Activated CD4-positive, alpha-beta T cell treated with anti-CD3 and anti-CD28 coated beads for 36 hours (primary cell): ENCODE data around the gene PSMD8. TPM values are rescaled to one million over a fixed set of nuclear protein-coding genes. Genes with fewer than 3 reads are reported as not detected.
"Not testable (repeated sequence)": the region's sequence is repeated elsewhere in the genome, so short reads cannot be mapped to it uniquely, and the experiment has no call there.

Experiments used
- ATAC-seq: fragments of 200-7000 bp; cut with Tn5 transposase; one replicate; pipeline ENCODE4 v1.10.0; 2021; ENCODE audit warnings: mild to moderate bottlenecking, moderate library complexity
- CTCF ChIA-PET: fragments of 350-600 bp; sonication (Branson Sonifier 250); formaldehyde crosslinking; loops from one replicate; lab custom pipeline; 2021; ENCODE audit warnings: antibody characterized with exemption; lab: Charles Lee
- POLR2A ChIA-PET: fragments of 350-600 bp; sonication (Branson Sonifier 250); formaldehyde crosslinking; loops from one replicate; lab custom pipeline; 2021; ENCODE audit warnings: antibody characterized with exemption, inconsistent platforms; lab: Charles Lee
- DNase-seq: peaks from one replicate; pipeline ENCODE4 v3.0.0-alpha.2; 2020
- H3K27ac Mint-ChIP-seq: one replicate; pipeline ENCODE4 v1.8.0; 2021; ENCODE audit warnings: mixed read lengths
- H3K27me3 Mint-ChIP-seq: one replicate; pipeline ENCODE4 v1.8.0; 2021; ENCODE audit warnings: mixed read lengths
- H3K36me3 Mint-ChIP-seq: one replicate; pipeline ENCODE4 v1.8.0; 2021; ENCODE audit warnings: low read depth, mixed read lengths
- H3K4me1 Mint-ChIP-seq: one replicate; pipeline ENCODE4 v1.8.0; 2021; ENCODE audit warnings: mixed read lengths
- H3K4me3 Mint-ChIP-seq: one replicate; pipeline ENCODE4 v1.8.0; 2021; ENCODE audit warnings: mild to moderate bottlenecking, moderate library complexity, mixed read lengths
- H3K9me3 Mint-ChIP-seq: one replicate; pipeline ENCODE4 v1.8.0; 2021; ENCODE audit warnings: low read depth, mixed read lengths
- intact Hi-C, 2 experiments: fragments of 100-400 bp; cut with DNase I in 1 of 2; cut with micrococcal nuclease in 1 of 2; formaldehyde crosslinking; loops; one replicate each; pipeline versions ENCODE4 v1.14.2 to v1.15.1; 2022 to 2024; cut with DNase I, micrococcal nuclease
- total RNA-seq, 2 experiments: library from RNA; stranded (reverse); gene quantifications; one replicate each; pipeline ENCODE4 v1.2.3, GENCODE V29; 2021

The PSMD8 gene
- total RNA-seq, 2 experiments from 2014 or later, result 219 to 275 TPM

DNA sequence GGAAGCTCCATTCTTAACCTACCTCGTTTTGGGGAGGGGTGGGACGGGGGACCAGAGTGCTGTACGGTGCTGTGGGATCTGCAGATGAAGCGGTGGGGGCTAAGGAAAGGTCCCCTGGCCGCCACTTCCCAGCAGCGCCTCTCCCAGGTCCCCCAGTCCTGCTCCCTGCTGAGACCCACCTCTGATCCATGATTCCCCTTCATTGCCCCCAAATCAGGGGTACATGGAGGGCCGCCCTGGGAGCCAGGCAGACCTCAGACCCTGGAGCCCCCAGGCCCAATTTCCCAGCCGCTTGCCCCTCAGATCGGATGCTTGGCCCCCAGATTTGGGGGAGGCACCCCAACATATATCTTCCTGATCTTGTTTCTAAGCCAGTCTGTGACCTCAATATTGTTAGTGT lies 24.7 kb downstream of the PSMD8 start:
- DNase-seq, result no peak
- H3K4me3 Mint-ChIP-seq, result no peak overlapping the region
- no peak for ATAC-seq
- ChIA-PET POLR2A (no interaction called here), CTCF (no interaction called here)
- intact Hi-C loops, result no loop called here
- H3K27me3 Mint-ChIP-seq, result peaks cover under 1% of the 10 kb centered on the region
- peaks cover 5% of the 10 kb centered on the region for H3K36me3 Mint-ChIP-seq
- H3K27ac Mint-ChIP-seq, result no peak overlapping the region
- H3K9me3 Mint-ChIP-seq, result no peaks in the 10 kb centered on the region
- peaks cover 23% of the 10 kb centered on the region for H3K4me1 Mint-ChIP-seq

DNA sequence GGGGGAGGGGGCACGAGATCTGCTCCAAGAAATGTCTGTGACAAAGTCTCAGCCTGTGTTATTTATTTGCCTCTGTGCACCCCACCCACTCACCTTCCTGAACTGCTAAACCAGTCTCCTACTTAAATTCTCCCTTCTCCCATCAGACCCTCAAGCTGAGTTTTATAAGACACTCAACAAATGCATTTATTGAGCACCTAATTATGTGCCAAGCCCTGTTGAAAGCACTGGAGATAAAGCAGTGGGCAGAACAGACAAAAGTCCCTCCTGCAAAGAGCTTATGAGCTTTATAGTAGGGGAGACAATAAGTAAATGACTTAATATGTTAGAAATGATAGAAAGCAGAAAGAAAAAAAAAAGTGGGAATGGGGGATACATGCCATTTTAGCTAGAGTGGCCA lies 25.2 kb downstream of the PSMD8 start:
- Mint-ChIP-seq H3K36me3 (peaks cover 5% of the 10 kb centered on the region), H3K27ac (no peak overlapping the region), H3K4me3 (no peak overlapping the region), H3K9me3 (no peaks in the 10 kb centered on the region), H3K27me3 (no peaks in the 10 kb centered on the region), H3K4me1 (peaks cover 22% of the 10 kb centered on the region)
- CTCF ChIA-PET, result interaction anchor here (0.9 kb wide), 1 partner anchor 12 kb away, joined by 3 read pairs; the partner anchor contains the start of gene GGN
- intact Hi-C loops, result no loop called here
- POLR2A ChIA-PET, result no interaction called here
- no peak for ATAC-seq
- no peak for DNase-seq

DNA sequence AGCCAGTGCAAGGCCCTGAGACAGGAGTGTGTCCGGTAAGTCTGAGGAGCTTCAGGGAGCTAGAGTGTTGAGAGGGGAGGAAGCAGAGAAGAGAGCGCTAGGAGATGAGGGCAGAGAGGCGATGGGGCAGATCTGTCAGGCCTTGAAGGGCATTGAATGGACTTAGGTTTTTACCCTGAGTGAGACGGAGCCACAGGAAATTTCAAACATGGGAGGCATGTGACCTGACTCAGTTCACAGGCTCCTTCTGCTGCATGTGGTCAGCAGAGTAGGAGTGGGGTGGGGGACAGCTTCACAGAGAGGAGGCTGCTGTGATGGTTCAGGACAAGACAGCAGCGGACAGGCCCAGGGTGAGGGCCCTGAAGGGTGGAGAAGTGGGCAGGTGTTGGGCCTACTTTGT lies 26.0 kb downstream of the PSMD8 start:
- ATAC-seq (no peak), DNase-seq (no peak)
- Mint-ChIP-seq H3K9me3 (no peaks in the 10 kb centered on the region), H3K27me3 (no peaks in the 10 kb centered on the region), H3K4me3 (no peak overlapping the region), H3K4me1 (peaks cover 22% of the 10 kb centered on the region), H3K36me3 (peaks cover 12% of the 10 kb centered on the region), H3K27ac (no peak overlapping the region)
- ChIA-PET CTCF (interaction anchor here (0.9 kb wide), 1 partner anchor 13 kb away, joined by 3 read pairs; the partner anchor contains the start of gene GGN), POLR2A (no interaction called here)
- intact Hi-C loops, result loop anchor here (5.0 kb wide), 3 partner anchors 217 to 487 kb away; partner anchors contain the start of genes EIF3K (in 1 of the 2) and MAP4K1 (in 1 of the 2)

DNA sequence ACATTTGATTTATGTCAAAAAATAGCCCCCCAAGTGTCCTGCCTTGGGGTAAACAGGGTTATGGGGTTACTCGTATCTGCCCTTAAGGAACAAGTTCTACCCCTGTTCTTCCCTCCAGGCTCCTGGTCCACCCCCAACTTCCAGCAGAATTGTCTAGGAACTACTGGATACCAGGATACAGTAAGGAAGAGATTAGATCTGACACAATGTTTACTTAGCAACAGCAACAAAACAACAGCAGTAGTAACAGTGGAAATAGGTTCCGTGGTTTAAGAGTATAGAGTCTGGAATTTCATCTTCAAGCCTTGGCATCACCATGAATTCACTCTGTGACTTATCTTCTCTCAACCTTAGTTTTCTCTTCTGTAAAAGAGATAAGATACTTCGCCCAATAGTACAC lies 26.8 kb downstream of the PSMD8 start:
- H3K36me3 Mint-ChIP-seq, result peaks cover 13% of the 10 kb centered on the region
- H3K27me3 Mint-ChIP-seq, result no peaks in the 10 kb centered on the region
- DNase-seq, result no peak
- H3K4me3 Mint-ChIP-seq, result no peak overlapping the region
- no peak for ATAC-seq
- H3K9me3 Mint-ChIP-seq, result no peaks in the 10 kb centered on the region
- peaks cover 23% of the 10 kb centered on the region for H3K4me1 Mint-ChIP-seq
- H3K27ac Mint-ChIP-seq, result no peak overlapping the region
- POLR2A ChIA-PET, result no interaction called here
- CTCF ChIA-PET, result no interaction called here
- intact Hi-C loops, result loop anchor here (5.0 kb wide), 3 partner anchors 216 to 486 kb away; partner anchors contain the start of genes EIF3K (in 1 of the 2) and MAP4K1 (in 1 of the 2)

DNA sequence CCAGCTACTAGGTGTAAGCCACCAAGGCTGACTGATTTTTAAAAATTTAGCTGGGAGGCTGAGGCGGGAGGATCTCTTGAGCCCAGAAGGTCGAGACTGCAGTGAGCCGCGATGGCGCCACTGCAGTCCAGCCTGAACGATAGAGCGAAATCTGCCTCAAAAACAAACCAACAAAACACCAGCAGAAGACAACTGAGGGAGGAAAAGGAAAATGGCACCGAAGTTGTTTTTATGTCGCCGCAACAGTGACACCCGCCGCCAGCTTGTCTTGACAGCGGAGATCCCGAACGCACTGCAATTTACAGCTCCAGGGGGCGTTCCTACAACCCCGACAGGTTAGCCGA lies 28.2 kb downstream of the PSMD8 start:
- ChIA-PET CTCF (interaction anchor here (0.6 to 3.1 kb wide), 49 partner anchors 9 to 550 kb away, joined by 3 to 30 read pairs (median 4); partner anchors contain the start of genes ACTN4, CATSPERG, ECH1 and EIF3K), POLR2A (interaction anchor here (0.8 to 1.8 kb wide), 7 partner anchors 9 to 232 kb away, joined by 3 to 9 read pairs (median 3); partner anchors contain the start of genes EIF3K, GGN and PSMD8)
- intact Hi-C loops, result loop anchor here (2.0 to 5.0 kb wide), 5 partner anchors 28 to 485 kb away; partner anchors contain the start of genes EIF3K (in 1 of the 2), MAP4K1 (in 1 of the 2) and PSMD8 (in 1 of the 2)
- H3K27ac Mint-ChIP-seq, result peak overlapping the region; percentile 58
- no peaks in the 10 kb centered on the region for H3K9me3 Mint-ChIP-seq
- H3K36me3 Mint-ChIP-seq, result peaks cover 11% of the 10 kb centered on the region
- ATAC-seq (peak; percentile 3), DNase-seq (no peak)
- no peaks in the 10 kb centered on the region for H3K27me3 Mint-ChIP-seq
- H3K4me3 Mint-ChIP-seq, result peak overlapping the region; percentile 84
- H3K4me1 Mint-ChIP-seq, result peaks cover 16% of the 10 kb centered on the region

DNA sequence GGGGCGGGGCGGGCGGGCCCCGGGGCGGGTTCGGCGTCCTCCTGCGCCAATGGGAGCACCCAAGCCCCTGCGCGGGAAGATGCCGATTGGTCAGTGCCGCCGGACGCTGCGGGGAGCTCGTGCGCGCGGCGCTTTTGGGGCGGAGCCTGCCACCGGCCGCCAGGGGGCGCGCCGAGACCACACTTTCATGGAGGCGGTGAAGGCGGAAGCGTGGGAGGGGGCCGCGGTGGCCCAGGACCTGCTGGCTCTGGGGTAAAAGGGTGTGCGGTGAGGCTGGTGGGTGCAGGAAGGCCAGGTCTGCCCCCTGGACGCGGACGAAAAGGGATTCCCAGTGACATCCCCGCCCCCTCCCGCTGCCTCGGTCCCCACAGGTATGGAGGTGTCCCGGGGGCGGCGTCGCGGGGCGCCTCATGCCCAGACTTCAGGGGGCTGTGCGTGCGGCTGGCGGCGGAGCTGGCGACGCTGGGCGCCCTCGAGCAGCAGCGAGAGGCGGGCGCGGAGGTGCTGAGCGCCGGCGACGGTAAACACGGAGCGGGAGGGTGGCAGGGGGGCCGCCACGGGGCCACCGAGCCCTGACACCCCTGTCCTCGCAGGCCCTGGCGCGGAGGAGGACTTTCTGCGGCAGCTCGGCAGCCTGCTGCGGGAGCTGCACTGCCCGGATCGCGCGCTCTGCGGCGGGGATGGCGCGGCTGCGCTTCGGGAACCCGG lies 28.8 kb downstream of the PSMD8 start, which contains the start of gene FAM98C:
FAM98C (plus strand) TSS at position 127 of the 708 bp plus-strand sequence; CDS start at position 188, 61 bp downstream.
- peak within 1 kb of the TSS; percentile 85 for H3K27ac Mint-ChIP-seq
- CTCF ChIA-PET, result interaction anchor here (0.5 to 3.1 kb wide), 53 partner anchors 8 to 549 kb away, joined by 3 to 30 read pairs (median 4); partner anchors contain the start of genes ACTN4, CATSPERG, ECH1 and EIF3K
- POLR2A ChIA-PET, result interaction anchor here (0.7 to 1.8 kb wide), 10 partner anchors 9 to 528 kb away, joined by 3 to 9 read pairs (median 3); partner anchors contain the start of genes EIF3K, GGN, MRPS12 and PSMD8
- intact Hi-C loops, result loop anchor here (1.0 to 5.0 kb wide), 17 partner anchors 15 to 527 kb away; partner anchors contain the start of genes MRPS12 (in 2 of the 2), PSMD8 (in 2 of the 2), SARS2 (in 2 of the 2) and EIF3K (in 1 of the 2)
- DNase-seq (peak; percentile 99), ATAC-seq (peak; percentile 99)
- peaks cover 14% of the 10 kb centered on the region for H3K36me3 Mint-ChIP-seq
- no peaks in the 10 kb centered on the region for H3K27me3 Mint-ChIP-seq
- no peaks in the 10 kb centered on the region for H3K9me3 Mint-ChIP-seq
- peaks cover 16% of the 10 kb centered on the region for H3K4me1 Mint-ChIP-seq
- H3K4me3 Mint-ChIP-seq, result peak within 1 kb of the TSS; percentile 84

DNA sequence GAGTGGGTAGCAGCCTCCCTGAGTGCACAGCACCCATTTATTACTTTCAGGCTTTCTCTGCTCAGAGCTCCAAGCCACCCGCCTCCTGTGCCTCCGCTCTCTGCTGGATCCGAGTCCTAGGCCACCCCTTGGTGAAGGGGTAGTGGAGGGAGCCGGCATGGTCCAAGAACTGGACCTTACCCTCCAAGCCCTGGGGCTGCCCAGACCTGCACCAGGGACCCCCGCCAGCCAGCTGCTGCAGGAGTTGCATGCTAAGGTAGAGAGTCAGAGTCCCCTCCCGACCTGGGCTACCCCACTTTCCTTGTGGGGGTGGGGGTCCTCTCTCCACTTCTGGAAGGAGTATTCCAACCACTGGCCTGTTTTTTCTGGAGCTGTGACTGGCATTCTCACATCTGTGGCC lies 30.5 kb downstream of the PSMD8 start:
- ATAC-seq (no peak), DNase-seq (no peak)
- H3K4me3 Mint-ChIP-seq, result peak overlapping the region; percentile 42
- H3K27me3 Mint-ChIP-seq, result no peaks in the 10 kb centered on the region
- intact Hi-C loops, result loop anchor here (5.0 kb wide), 3 partner anchors 212 to 482 kb away; partner anchors contain the start of genes EIF3K (in 1 of the 2) and MAP4K1 (in 1 of the 2)
- peaks cover 16% of the 10 kb centered on the region for H3K4me1 Mint-ChIP-seq
- POLR2A ChIA-PET, result interaction anchor here (0.6 to 0.7 kb wide), 2 partner anchors 26 to 765 kb away, joined by 3 to 5 read pairs; no protein-coding TSS in a partner anchor
- no peaks in the 10 kb centered on the region for H3K9me3 Mint-ChIP-seq
- CTCF ChIA-PET, result interaction anchor here (0.6 to 3.1 kb wide), 4 partner anchors 9 to 233 kb away, joined by 3 to 22 read pairs (median 3); no protein-coding TSS in a partner anchor
- H3K27ac Mint-ChIP-seq, result peak overlapping the region; percentile 47
- H3K36me3 Mint-ChIP-seq, result peaks cover 17% of the 10 kb centered on the region

DNA sequence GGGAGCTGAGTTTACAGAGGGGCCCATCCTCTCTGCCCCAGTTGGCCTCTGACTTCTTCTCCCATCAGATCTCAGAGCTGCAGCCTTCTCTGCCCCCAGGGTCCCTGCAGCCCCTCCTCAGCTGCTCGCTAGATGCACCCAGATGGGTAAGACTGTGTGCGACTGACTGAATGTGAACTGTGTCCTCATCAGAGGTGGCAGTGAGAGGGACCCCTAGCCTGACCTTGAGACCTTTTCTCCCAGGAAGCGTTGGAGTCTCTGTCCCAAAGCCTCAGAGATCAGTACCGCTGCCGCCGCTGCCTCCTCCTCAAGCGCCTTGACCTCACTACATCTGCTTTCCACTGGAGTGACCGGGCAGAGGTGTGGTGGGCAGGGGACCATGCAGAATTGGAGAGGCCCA lies 30.9 kb downstream of the PSMD8 start:
- Mint-ChIP-seq H3K9me3 (no peaks in the 10 kb centered on the region), H3K36me3 (peaks cover 17% of the 10 kb centered on the region), H3K27me3 (no peaks in the 10 kb centered on the region), H3K4me3 (no peak overlapping the region), H3K27ac (no peak overlapping the region), H3K4me1 (peaks cover 16% of the 10 kb centered on the region)
- ChIA-PET CTCF (interaction anchor here (0.8 to 3.1 kb wide), 2 partner anchors 19 to 230 kb away, joined by 4 to 22 read pairs; no protein-coding TSS in a partner anchor), POLR2A (interaction anchor here (0.6 kb wide), 1 partner anchor 765 kb away, joined by 5 read pairs; no protein-coding TSS in a partner anchor)
- intact Hi-C loops, result no loop called here
- DNase-seq (no peak), ATAC-seq (no peak)

DNA sequence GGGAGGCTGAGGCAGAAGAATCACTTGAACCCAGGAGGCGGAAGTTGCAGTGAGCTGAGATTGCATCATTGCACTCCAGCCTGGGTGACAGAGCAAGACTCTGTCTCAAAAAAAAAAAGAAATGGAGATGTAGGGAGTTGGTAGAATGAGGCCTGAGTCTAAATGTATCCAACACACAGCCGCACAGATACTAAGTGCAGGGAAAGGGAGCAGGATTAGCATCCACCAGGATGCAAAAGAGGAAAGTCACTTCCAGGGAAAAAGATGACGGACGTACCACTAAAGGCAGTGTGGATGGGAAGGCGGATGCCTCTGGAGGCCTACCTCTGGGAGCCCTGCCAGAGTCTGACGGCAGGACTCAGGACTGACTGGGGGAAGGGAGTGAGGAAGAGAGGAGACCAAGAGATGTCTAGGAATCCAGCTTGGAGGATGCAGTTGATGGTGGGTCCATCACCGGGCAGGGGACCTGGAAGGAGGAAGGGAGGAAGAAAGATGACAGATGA lies 35.3 kb downstream of the PSMD8 start:
- ChIA-PET POLR2A (no interaction called here), CTCF (interaction anchor here (0.5 kb wide), 1 partner anchor 191 kb away, joined by 3 read pairs; no protein-coding TSS in a partner anchor)
- Mint-ChIP-seq H3K27me3 (no peaks in the 10 kb centered on the region), H3K4me1 (peaks cover 5% of the 10 kb centered on the region), H3K27ac (no peak overlapping the region), H3K4me3 (no peak overlapping the region), H3K9me3 (no peaks in the 10 kb centered on the region), H3K36me3 (peaks cover 16% of the 10 kb centered on the region)
- no peak for ATAC-seq
- DNase-seq, result no peak
- intact Hi-C loops, result no loop called here

DNA sequence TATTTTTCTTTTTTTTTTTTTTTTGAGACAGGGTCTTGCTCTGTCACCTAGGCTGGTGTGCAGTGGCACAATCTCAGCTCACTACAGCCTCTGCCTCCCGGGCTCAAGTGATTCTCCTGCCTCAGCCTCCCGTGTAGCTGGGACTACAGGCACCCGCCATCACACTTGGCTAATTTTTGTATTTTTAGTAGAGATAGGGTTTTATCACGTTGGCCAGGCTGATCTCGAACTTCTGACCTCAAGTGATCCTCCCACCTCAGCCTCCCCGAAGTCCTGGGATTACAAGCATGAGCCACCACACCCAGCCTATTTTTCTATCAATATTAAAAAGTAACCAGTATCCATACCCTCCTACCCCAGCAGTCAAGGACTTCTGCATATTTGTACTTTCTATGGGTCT lies 36.0 kb downstream of the PSMD8 start:
- CTCF ChIA-PET, H3K4me3 Mint-ChIP-seq, H3K27ac Mint-ChIP-seq, H3K4me1 Mint-ChIP-seq, H3K27me3 Mint-ChIP-seq, intact Hi-C loops, DNase-seq, ATAC-seq, POLR2A ChIA-PET, H3K9me3 Mint-ChIP-seq, H3K36me3 Mint-ChIP-seq: not testable (repeated sequence)
